CD1c-positive myeloid dendritic cell (primary cell): ENCODE data around the gene GOT1.
A peak's percentile ranks its signal among the peaks of the same experiment; 100 is the strongest.

Source experiments
- DNase-seq: peaks from one replicate; pipeline ENCODE4 v3.0.0-alpha.2; 2016; ENCODE audit errors: extremely low spot score

Gene GOT1

DNA sequence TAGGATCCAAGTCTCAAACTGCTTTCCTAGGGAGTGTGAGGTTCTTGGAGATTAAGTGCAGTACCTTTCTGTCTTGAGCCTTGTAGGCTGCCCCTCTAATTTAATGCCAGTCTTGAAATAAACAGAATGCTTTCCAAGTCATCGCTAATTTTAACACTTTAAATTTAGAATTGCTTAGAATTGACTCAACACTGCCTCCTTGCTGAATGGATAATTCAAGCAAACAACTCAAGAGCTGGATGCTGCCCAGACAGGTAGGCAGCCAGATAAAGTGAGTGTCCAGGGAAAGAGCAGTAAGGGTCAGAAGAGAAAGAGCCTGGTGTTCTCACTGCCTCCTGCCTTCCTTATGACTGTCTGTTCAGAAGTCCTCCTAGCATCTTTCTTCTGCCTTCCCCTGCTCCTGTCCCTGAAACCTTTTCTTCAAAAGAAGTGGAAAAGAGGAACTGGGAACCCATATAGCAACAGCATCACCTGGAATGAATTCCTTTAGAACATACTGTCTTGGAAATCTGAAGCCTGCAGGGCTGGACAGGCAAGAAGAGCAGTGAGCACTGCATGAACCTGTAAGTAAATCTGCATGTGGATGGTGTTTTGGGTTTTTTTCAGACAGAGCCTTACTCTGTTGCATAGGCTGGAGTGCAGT is 3.1 kb upstream of the GOT1 start:
- DNase-seq, result no peak

- no peak for DNase-seq
Observed at GRCh38 chr10:99432881-99433280, 2.5 kb upstream of the GOT1 start.

DNA sequence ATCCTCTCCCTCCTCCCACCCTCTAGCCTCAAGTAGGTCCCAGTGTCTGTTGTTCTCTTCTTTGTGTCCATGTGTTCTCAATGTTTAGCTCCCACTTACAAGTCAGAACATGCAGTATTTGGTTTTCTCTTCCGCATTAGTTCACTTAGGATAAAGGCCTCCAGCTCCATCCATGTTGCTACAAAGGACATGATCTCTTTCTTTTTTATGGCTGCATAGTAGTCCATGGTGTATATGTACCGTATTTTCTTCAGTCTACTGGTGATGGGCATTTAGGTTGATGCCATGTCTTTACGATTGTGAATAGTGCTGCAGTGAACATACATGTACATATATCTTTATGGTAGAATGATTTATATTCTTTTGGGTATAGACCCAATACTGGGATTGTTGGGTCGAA is 1.6 kb upstream of the GOT1 start:
- no peak for DNase-seq

- DNase-seq, result peak; percentile 76
Observed at GRCh38 chr10:99431190-99431760, 851 bp upstream of the GOT1 start.

DNA sequence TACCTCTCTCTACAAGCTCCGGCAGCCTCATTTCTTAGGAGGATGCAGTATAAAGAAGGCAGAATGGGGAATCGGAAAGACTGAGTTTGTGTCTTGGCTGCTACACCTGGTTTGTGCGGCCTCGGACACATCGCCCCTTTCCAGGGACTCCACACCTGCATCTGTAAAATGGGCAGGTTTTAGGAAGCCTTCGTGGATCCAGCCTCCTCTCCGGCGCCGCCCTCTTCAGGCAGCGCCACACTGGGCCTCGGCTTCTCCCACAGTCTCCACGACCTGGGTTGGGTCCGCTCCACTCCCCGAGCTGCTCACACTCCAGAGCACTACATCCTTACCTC is 341 bp downstream of the GOT1 start:
- no peak for DNase-seq

GRCh38 chr10:99429517-99430095 is 818 bp downstream of the GOT1 start:
- no peak for DNase-seq

DNA sequence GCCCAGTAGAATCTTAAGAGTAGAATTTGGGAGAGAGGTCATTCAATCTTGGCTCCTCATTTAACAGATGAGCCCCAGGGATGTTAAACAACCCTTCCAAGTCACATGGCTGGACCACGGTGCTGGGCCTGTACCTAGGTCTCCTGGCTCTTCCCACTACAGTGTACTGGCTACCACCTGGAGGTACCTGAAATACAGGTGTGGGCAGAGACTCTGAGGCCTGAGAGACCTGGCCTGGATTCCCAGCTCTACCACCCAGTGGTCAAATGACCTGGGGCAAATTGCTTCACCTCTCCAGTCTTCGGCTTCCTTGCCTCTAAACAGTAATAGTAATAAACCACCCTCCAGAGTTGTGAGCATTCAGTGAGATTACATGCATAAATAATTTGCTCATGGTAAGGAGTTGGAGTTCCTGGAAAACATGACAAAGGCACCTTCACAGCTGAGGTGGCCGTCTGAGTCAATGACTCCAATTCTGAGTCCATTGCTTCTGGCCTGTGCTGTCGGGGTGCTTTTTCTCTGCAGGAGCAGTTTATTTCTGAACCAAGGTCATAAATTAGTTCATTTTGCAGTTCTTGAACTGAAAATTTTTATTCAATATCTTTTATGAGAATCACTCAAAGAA is 2.7 kb downstream of the GOT1 start:
- no peak for DNase-seq

- DNase-seq, result no peak
Observed at GRCh38 chr10:99426689-99427088, 3.7 kb downstream of the GOT1 start.

DNA sequence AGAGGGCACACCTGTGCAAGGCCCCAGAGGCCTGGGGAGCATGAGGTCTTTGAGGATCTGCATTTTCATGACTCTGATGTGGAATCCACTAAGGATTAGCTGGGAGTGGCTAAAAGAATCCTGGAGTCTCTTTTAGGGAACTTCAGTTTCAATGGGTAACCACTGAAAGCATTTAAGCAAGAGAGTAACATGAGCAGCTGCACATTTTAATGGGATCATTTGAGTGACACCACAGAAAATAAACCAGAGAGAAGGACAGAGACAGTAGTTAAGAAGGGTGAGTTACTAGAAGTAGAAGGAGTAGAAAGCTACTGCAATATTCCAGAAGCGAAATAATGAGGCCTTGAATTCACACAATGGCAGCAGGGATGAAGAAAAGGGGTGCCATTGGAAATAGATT is 5.2 kb downstream of the GOT1 start:
- DNase-seq, result no peak

- no peak for DNase-seq
Observed at GRCh38 chr10:99424656-99425055, 5.8 kb downstream of the GOT1 start.

DNA sequence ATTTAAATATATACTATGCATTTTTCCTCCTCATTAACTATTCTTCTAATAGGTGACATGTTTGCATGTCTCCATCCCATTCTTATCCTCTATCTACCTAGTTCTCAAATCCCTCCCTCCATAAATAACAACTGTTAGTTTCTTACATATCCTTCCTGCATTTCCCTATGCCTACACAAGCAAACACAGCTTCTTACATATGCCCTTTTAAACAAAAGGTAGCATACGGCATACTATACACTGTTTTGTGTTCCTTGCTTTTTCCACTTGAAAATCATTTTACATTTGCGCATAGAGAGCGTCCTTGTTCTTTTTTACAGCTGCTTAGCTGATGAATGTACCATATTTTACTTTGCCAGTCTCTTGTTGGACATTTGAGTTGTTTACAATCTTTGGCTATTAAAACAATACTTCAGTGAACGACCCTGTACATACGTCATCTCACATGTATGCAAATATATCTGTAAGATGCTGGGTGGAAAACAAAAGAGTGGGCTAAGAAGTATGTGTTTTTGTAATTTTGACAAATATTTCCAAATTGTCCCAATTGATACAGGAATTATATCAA is 7.8 kb downstream of the GOT1 start:
- no peak for DNase-seq

- no peak for DNase-seq
Observed at GRCh38 chr10:99421233-99421739, 9.1 kb downstream of the GOT1 start.

DNA sequence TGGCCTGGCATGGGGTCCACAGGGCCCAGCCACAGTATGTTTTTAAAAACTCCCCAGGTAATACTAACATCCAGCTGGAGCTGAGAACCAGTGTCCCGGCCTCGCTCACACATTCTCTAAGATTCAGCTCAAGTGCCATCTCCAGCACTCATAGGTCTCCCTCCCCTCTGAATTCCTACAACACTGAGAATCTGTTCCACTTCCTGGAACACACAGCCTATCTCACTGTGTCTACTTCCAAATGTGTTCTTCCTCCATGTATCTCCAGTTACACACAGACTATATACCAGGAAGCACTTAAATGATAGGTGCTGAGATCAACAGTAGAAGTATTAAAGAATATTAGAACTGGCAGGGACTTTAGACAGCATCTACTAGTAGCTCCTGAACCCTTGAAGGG is 10.7 kb downstream of the GOT1 start:
- no peak for DNase-seq

DNA sequence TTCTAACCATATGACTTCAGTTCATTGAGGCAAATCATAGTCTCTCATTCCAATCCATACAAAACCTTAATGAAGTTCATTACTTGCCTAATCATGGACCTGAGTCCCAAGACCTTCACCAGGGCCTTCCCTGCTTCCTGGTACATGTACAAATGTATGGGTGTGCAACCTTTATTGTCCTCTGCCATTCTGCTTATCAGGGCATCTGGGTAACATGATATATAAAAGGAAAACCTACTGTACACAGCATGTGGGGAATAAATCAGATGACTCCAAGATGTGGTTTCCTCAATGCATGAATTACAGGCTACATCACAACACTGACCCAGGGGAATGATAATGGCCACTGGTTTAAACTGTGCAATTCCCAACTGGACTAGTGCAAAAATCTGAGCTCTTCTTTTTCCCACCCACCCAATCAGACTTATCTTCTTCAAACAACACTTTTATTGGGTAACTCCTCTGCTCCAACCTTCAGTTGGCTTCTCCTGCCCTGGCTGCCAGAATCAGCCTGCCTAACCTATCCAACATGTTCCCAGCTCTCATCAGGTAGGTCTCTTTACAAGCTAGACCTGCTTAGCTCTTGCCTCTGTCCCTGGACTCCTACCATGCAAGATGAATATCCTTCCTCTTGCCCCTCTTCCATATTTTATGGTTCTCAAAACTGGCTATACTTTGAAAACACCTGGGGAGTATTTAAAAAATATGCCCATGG is 11.4 kb downstream of the GOT1 start:
- no peak for DNase-seq

- DNase-seq, result no peak
Observed at GRCh38 chr10:99412099-99412498, 18.3 kb downstream of the GOT1 start.

DNA sequence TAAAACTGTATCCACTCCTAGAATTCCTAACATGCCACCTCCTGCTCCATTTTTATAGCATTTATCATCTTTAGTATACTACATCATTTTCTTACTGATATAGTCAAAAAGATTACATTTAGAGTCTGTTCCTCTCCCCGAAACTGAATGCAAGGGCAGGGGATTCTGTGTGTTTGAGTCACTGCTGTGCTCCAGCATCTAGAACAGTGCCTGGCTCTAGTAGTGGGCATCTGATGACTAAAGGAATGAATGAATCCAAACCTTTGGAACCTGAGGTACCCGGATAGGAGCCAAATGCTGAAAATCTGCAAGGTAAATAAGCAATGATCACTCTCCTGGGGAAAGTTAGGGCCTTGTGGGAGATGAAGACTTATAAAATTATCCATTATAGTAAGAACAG is 18.9 kb downstream of the GOT1 start:
- no peak for DNase-seq

- DNase-seq, result no peak
Observed at GRCh38 chr10:99410876-99411275, 19.5 kb downstream of the GOT1 start.

GRCh38 chr10:99410146-99410545 is 20.3 kb downstream of the GOT1 start:
- no peak for DNase-seq

DNA sequence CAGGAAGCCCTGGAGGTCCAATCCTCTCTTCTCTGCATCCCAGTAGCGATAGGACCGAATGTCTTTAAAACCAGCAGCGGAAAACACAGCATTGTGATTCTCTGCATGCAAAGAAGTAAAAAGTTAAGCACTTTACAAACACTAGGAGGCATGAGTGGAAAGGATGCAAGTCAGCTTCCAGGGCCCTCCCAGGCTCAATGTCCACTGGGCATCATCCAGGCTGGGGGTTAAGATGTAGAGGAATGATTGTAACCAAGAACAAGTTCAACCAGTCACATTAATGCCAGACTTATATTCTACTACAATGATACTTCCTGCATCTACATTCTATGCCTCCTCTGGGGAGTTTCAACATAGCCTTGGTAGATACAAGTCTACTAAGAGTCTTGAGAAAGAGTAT is 24.3 kb downstream of the GOT1 start:
- no peak for DNase-seq

- peak; percentile 5 for DNase-seq
Observed at GRCh38 chr10:99403674-99404073, 26.8 kb downstream of the GOT1 start.

DNA sequence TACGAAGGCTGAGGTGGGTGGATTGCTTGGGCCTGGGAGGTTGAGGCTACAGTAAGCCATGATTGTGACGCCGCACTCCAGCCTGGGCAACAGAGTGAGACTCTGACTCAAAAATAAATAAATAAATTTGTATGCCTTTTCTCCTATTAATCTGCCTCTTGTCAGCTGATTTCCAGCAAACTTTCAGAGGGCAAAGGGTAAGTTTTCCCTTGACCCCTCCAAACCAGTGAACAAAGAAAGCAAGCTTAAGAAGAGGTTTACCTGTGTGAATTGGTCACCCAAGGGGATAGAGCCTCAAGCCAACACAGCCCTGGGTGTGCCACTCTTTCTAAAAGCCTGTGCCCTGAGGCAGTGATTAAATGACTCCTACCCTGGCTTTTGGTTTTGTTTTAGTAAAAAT is 30.8 kb downstream of the GOT1 start:
- DNase-seq, result no peak

GRCh38 chr10:99396471-99396870 is 34.0 kb downstream of the GOT1 start:
- DNase-seq, result no peak
